Colonic mucosa (tissue), 4 donors: ENCODE measurements around the gene GSK3A. TPM values are rescaled to one million over a fixed set of nuclear protein-coding genes. Genes with fewer than 3 reads are reported as not detected.

ENCODE experiments used
- DNase-seq: peaks from one replicate; pipeline ENCODE4 v3.0.0-alpha.2; 2020
- H3K27ac ChIP-seq: fragments of 200-600 bp; one replicate; pipeline ENCODE4 v1.8.0; 2021
- H3K27me3 ChIP-seq: fragments of 200-600 bp; one replicate; pipeline ENCODE4 v1.8.0; 2021
- H3K36me3 ChIP-seq: fragments of 200-600 bp; one replicate; pipeline ENCODE4 v1.8.0; 2021
- H3K4me1 ChIP-seq: fragments of 200-600 bp; one replicate; pipeline ENCODE4 v1.8.0; 2021; ENCODE audit warnings: mild to moderate bottlenecking
- H3K4me3 ChIP-seq: fragments of 200-600 bp; one replicate; pipeline ENCODE4 v1.8.0; 2021
- H3K9ac ChIP-seq, 2 donors: one replicate each; pipeline ENCODE4 v1.7.0; 2013; ENCODE audit warnings: control low read depth in 2 of 2, low read depth in 2 of 2, low read length in 2 of 2
- H3K9me3 ChIP-seq: fragments of 200-600 bp; one replicate; pipeline ENCODE4 v1.8.0; 2021
- intact Hi-C: fragments of 100-400 bp; cut with DNase I; formaldehyde crosslinking; loops from one replicate; pipeline ENCODE4 v1.14.1; 2022
- total RNA-seq, 2 donors: library from RNA; stranded (reverse); fragmentation: NEBNext Ultra II Directional in 1 of 2; extraction: Animal tissue kit (Norgen Biotek cat#: 25700) in 1 of 2; gene quantifications; one replicate each; pipeline ENCODE4 v1.2.1, GENCODE V29; 2021
- TF ChIP-seq, protein P1 (sequence below): fragments of 200-600 bp; IDR thresholded peaks from one replicate; pipeline ENCODE4 v1.8.0; 2022; ENCODE audit warnings: antibody characterized with exemption, mild to moderate bottlenecking
- donor health status: healthy.
- donor health status: DM: no; HTN: no; CAD: no.
- donor health status: DM: no; HTN: no; CAD: no.

GSK3A gene
- total RNA-seq, 2 donors from 2014 or later: 47.8 to 51.8 TPM

DNA sequence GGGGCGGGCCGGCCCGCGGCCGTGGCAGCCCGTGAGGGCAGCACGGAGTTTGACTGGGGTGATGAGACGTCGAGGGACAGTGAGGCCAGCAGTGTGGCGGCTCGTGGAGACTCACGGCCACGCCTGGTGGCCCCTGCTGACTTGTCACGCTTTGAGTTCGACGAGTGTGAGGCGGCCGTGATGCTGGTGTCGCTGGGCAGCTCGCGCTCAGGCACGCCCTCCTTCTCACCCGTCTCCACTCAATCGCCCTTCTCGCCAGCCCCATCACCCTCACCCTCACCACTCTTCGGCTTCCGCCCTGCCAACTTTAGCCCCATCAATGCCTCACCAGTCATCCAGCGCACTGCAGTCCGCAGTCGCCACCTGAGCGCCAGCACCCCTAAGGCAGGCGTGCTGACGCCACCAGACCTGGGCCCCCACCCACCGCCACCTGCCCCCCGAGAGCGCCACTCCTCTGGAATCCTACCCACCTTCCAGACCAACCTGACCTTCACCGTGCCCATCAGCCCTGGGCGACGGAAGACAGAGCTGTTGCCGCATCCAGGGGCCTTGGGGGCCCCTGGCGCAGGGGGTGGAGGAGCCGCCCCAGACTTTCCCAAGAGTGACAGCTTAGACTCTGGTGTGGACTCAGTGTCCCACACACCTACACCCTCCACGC, 31.1 kb upstream of the GSK3A start:
- no peak for DNase-seq
- Histone ChIP-seq H3K4me1 (peaks cover 18% of the 10 kb centered on the region), H3K36me3 (no peaks in the 10 kb centered on the region), H3K27ac (no peak overlapping the region), H3K27me3 (no peaks in the 10 kb centered on the region), H3K9ac (no peak overlapping the region), H3K4me3 (no peak overlapping the region), H3K9me3 (no peaks in the 10 kb centered on the region)
- intact Hi-C loops: no loop called here
- TF ChIP-seq, protein P1, sequence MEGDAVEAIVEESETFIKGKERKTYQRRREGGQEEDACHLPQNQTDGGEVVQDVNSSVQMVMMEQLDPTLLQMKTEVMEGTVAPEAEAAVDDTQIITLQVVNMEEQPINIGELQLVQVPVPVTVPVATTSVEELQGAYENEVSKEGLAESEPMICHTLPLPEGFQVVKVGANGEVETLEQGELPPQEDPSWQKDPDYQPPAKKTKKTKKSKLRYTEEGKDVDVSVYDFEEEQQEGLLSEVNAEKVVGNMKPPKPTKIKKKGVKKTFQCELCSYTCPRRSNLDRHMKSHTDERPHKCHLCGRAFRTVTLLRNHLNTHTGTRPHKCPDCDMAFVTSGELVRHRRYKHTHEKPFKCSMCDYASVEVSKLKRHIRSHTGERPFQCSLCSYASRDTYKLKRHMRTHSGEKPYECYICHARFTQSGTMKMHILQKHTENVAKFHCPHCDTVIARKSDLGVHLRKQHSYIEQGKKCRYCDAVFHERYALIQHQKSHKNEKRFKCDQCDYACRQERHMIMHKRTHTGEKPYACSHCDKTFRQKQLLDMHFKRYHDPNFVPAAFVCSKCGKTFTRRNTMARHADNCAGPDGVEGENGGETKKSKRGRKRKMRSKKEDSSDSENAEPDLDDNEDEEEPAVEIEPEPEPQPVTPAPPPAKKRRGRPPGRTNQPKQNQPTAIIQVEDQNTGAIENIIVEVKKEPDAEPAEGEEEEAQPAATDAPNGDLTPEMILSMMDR: no peak

DNA sequence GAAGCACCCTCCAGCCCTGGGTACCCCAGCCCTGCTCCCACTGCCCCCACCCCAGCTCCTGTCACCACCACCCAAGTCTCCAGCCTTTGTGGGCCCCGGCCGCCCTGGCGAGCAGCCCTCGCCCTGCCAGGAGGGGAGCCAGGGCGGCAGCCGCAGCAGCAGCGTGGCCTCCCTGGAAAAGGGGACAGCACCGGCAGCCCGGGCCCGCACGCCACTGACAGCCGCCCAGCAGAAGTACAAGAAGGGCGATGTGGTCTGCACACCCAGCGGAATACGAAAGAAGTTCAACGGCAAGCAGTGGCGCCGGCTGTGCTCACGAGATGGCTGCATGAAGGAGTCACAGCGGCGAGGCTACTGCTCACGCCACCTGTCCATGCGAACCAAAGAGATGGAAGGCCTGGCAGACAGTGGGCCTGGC, 30.6 kb upstream of the GSK3A start:
- Histone ChIP-seq H3K36me3 (no peaks in the 10 kb centered on the region), H3K9ac (no peak overlapping the region), H3K27me3 (no peaks in the 10 kb centered on the region), H3K9me3 (no peaks in the 10 kb centered on the region), H3K4me3 (no peak overlapping the region), H3K27ac (no peak overlapping the region), H3K4me1 (peaks cover 16% of the 10 kb centered on the region)
- no peak for DNase-seq
- TF ChIP-seq, protein P1: no peak
- intact Hi-C loops: no loop called here

DNA sequence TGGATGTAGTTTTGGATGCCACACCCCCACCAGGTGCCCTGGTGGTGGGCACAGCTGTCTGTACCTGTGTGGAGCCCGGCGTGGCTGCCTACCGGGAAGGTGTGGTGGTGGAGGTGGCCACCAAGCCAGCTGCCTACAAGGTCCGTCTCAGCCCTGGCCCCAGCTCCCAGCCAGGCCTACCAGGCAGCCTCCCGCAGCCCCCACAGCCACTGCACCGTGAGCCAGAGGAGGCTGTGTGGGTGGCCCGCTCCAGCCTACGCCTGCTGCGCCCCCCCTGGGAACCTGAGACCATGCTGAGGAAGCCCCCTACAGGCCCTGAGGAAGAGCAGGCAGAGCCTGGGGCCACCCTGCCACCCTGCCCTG, 30.1 kb upstream of the GSK3A start:
- DNase-seq: no peak
- Histone ChIP-seq H3K27me3 (no peaks in the 10 kb centered on the region), H3K4me1 (peaks cover 15% of the 10 kb centered on the region), H3K36me3 (no peaks in the 10 kb centered on the region), H3K9ac (no peak overlapping the region), H3K27ac (no peak overlapping the region), H3K9me3 (no peaks in the 10 kb centered on the region), H3K4me3 (no peak overlapping the region)
- TF ChIP-seq, protein P1: no peak
- intact Hi-C loops: no loop called here

DNA sequence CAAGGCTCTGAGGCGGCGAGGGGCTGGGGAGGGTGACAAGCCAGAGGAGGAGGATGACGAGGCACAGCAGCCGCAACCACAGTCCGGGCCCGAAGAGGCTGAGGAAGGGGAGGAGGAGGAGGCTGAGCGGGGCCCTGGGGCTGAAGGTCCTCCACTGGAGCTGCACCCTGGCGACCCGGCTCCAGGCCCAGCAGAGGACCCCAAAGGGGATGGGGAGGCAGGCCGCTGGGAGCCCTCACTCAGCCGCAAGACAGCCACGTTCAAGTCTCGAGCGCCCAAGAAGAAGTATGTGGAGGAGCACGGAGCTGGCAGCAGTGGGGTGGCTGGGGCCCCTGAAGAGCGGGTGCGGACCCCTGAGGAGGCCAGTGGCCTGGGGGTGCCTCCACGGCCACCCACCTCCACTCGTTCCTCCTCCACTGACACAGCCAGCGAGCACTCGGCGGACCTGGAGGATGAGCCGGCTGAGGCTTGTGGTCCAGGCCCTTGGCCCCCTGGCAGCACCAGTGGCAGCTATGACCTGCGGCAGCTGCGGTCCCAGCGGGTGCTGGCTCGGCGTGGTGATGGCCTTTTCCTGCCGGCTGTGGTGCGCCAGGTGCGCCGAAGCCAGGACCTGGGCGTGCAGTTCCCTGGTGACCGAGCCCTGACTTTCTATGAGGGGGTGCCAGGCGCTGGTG, 29.6 kb upstream of the GSK3A start:
- Histone ChIP-seq H3K27ac (no peak overlapping the region), H3K4me3 (no peak overlapping the region), H3K4me1 (peaks cover 14% of the 10 kb centered on the region), H3K36me3 (no peaks in the 10 kb centered on the region), H3K9me3 (no peaks in the 10 kb centered on the region), H3K27me3 (no peaks in the 10 kb centered on the region), H3K9ac (no peak overlapping the region)
- no peak for DNase-seq
- TF ChIP-seq, protein P1: no peak
- intact Hi-C loops: no loop called here

DNA sequence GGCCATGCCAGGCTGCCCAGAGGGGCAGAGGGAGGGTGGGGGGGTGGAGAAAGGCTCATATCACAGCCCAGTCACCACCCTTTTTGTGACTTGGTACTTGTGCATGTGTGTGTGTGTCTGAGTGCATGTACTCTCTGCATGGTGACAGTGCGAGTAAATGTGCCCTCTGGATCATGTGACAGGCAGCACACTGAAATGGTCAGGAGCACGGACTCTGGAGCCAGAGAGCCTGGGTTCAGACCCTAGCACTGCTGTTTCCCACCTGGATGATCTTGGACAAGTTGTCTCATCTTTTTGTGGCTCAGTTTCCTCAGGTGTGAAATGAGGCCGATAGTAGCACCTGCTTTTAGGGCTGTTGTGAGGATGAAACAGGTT, 28.6 kb upstream of the GSK3A start:
- TF ChIP-seq, protein P1: no peak
- H3K9ac ChIP-seq: peak overlapping the region; percentile 84 to 99
- intact Hi-C loops: no loop called here
- no peaks in the 10 kb centered on the region for H3K27me3 ChIP-seq
- no peaks in the 10 kb centered on the region for H3K36me3 ChIP-seq
- peak overlapping the region; percentile 77 for H3K27ac ChIP-seq
- no peak for DNase-seq
- peaks cover 14% of the 10 kb centered on the region for H3K4me1 ChIP-seq
- no peaks in the 10 kb centered on the region for H3K9me3 ChIP-seq
- H3K4me3 ChIP-seq: peak overlapping the region; percentile 45
